Fibroblast of skin of back (primary cell): ENCODE measurements around the gene SLC25A27. TPM values are rescaled to one million over a fixed set of nuclear protein-coding genes. Genes with fewer than 3 reads are reported as not detected.
"Not testable (repeated sequence)": the region's sequence is repeated elsewhere in the genome, so short reads cannot be mapped to it uniquely, and the experiment has no call there.

Source experiments
- DNase-seq: peaks from one replicate; pipeline ENCODE4 v3.0.0-alpha.2; 2013
- polyA plus RNA-seq, 2 experiments: library from polyadenylated mRNA; unstranded; fragments of 120-200 nt; gene quantifications; one replicate each; pipeline ENCODE4 v1.2.1, GENCODE V29; 2013; ENCODE audit not compliant: insufficient read length in 2 of 2

SLC25A27 gene
- 0.45 TPM for polyA plus RNA-seq (2013, experiment 1 of 2; ENCODE audit: insufficient read length)
- 0.70 TPM for polyA plus RNA-seq (2013, experiment 2 of 2; ENCODE audit: insufficient read length)

DNA sequence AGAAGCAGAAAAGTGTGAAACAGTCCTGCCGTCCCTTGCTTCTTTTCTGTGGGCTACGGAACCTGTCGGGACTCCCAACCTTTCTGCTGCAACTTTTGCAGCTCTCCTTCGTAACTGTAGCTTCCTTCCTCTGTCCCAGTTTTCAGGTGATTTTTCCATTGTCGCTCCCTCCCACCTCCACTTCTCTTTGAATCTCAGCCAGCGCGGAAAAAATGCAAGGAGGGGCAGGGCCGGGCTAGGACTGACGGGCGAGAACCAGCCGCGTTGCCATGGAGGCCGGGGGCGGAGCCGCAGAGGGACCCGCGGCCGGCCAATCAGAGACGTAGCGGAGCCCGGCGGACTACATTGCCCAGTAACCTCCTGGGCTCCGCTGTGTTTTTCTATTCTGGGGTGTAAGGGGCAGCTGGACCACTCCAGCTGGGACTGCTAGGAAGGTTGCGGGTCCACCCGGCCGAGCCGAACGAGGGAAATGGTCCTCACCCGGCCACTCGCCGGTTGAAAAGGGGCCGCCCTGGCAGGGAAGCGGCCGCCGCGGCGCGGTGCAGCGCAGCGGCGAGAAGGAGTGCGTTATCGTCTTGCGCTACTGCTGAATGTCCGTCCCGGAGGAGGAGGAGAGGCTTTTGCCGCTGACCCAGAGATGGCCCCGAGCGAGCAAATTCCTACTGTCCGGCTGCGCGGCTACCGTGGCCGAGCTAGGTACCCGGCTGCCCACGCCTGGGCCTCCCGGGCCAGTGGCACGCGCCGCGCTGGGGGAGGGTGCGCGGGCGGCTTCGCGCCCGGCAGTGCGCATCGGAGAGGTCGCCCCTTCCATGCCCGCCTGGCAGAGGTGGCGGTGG, at the start of gene SLC25A27, which contains the start of gene CYP39A1:
Gene SLC25A27, plus strand, starts transcription at position 373 of the 836 bp plus-strand sequence. Its CDS starts 218 bp downstream, at position 591.
Gene CYP39A1, minus strand, starts transcription at position 216 of the 836 bp plus-strand sequence. CDS start 236 bp downstream, outside the sequence.
- peak; percentile 74 for DNase-seq

DNA sequence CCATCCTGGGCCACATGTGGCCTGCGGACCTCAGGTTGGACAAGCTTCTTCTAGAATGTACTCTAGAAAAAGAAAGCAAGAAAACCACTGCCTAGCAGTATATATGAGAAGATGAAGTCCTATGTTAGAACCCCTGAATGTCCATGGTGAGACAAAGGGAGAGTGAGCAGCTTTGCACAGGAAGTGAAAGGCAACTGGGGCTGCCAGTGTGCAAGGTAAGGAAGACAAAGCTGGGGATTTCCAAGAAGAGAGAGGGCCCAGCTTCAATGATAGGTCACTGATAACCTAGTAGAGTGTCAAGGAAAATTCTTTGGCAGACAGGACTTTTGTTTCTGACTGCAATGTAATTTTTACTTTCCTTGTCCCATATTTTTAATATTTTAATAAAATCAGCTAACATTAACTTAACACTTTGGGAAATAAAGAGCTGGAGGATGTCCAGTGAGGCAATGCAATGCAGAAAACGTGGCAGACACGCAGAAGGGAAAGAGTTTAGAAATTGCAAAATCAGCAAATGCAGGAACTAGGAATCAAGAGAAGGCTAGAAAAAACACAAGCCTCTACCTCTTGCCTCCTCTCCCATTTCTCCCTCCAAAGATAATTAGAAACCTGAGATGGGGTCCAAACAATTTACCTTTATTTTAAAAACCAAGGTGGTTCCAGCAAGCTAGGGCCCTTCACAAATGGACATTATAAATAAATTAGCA, 47.5 kb upstream of the SLC25A27 start:
- no peak for DNase-seq

- DNase-seq, result peak; percentile 11
Measured at GRCh38 chr6:46606338-46606737, 46.4 kb upstream of the SLC25A27 start.

DNA sequence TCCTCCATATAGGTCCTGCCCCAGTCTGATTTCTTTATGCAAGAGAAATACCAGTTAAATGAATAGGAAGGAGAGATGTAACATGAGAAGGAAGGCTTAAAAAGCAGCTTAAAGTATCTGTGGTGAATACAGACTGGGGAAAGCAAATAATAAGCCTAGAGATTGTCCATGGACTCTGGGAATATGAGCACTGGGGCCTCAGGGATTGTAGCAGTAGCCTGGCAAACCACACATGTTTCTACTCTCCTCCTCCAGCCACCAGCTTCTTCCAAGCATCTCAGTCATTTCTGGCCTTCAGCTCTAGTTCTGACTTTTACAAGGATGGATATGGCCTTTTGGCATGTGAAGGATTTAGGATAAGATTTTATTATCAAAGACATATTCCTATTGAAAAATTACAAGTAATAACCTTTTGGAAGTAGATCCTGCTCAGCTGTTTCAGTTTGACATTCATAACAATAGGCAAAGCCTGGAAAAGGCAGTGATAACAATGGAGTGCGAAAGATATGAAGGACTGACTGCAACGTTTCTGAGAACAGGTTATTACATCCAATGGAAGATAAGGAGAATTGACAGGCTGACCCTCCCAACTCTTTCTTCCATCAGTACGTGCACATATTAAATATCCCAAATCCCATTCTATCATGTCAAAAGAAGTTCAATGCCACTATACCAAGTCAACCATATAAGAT, 41.8 kb upstream of the SLC25A27 start:
- no peak for DNase-seq

DNA sequence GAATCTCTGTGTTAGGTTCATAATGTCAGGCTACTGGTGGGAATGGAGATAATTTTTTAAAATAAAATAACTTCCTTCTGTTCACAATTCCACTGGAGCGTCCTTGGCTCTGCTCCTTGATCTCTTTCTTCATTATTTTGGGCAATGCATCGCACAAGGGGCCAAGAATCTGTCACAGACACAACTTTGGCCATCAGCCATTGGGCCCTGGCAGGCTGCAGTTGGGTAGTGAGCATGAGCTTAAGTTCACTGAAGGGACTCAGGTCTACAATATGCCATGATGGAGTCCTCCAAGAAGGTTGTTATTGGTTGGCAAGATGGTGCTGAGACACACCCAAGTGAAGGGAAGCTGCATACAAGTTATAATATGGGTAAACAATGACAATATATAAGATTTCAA, 40.1 kb upstream of the SLC25A27 start:
- DNase-seq, result no peak

DNA sequence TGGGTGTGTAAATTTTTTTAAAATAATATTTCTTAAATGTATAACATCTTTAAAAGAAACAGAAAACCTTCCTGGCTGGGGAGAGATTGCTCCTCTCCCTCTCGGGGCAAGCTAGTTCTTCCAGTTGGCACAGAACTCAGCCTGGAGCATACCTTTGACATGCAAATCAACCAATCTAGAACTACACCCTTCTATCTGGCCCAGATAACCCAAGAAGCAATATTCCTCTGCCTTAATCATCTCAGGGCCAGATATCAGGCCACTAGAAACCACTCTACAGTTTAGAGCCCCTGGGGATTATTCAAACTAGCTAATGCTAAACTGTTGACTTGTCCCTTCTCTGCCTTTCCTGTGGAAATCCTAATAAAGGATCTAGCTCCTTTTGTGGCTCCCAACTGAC, 34.0 kb upstream of the SLC25A27 start:
- DNase-seq, result no peak

GRCh38 chr6:46626228-46626909, 26.4 kb upstream of the SLC25A27 start:
- peak; percentile 37 for DNase-seq

DNA sequence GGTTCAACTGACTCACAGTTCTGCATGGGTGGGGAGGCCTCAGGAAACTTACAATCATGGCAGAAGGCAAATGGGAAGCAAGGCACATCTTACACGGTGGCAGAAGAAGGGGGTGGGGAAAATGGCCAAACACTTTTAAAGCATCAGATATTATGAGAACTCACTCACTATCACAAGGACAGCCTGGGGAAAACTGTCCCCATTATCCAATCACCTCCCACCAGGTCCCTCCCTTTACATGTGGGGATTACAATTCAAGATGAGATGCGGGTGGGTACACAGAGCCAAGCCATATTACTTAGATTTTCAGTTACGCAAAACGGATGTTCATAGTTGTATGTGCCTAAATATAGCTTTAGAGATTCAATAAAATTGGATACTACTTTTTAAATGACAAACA, 25.8 kb upstream of the SLC25A27 start:
- DNase-seq, result no peak

GRCh38 chr6:46628498-46628897, 24.3 kb upstream of the SLC25A27 start:
- DNase-seq, result no peak

GRCh38 chr6:46628976-46629375, 23.8 kb upstream of the SLC25A27 start:
- DNase-seq, result no peak

- DNase-seq, result no peak
Measured at GRCh38 chr6:46629691-46630090, 23.1 kb upstream of the SLC25A27 start.

DNA sequence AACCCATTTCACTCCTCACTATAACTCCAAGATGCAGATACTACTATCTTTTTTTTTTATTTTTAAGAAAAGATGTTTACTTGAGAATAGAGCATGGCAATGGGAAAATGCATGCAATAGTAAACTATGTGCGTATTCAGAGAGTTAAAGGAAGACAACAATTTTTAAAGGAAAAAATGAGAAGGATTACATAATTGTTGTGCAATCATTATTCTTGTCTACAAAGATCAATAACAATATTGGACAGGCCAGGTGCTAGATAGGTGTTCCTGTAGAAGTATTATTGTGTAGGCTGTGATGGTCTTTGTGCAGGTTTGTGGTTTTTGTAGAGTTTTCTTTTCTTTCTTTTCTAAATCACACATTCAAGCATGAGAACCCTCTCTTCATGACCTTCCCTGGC, 20.7 kb upstream of the SLC25A27 start:
- DNase-seq, result no peak

DNA sequence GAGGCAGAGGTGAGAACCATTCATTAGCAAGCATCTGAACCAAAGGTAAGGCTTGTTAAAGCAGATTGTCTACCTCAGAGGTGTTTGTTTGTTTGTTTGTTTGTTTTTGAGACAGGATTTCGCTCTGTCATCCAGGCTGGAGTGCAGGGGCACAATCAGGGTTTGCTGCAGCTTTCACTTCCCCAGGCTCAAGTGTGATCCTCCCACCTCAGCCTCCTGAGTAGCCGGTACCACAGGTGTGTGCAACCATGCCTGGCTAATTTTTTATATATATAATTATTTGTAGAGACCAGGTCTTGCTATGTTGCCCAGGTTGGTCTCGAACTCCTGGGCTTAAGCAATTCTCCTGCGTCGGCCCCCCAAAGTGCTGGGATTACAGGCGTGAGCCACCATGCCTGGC, 17.3 kb upstream of the SLC25A27 start:
- DNase-seq, result no peak

GRCh38 chr6:46637145-46637544, 15.6 kb upstream of the SLC25A27 start:
- peak; percentile 1 for DNase-seq

DNA sequence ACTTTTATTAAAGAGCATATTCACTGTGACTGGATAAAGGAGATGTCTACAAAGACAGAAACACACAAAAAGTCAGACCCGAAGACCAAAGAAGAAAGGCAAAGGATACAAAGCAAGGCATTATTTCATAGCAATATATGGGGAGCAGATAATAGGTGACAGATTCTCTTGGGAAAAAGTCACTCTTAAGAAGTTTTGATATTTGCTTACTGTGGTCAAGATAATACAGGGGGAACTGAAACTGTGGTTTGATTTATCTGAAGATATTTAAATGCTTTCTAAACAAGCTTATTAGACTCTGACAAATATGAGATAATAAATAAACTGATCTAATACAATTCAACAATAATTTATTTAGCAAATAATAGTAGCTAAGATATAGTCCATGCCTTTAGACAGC, 14.8 kb upstream of the SLC25A27 start:
- no peak for DNase-seq

GRCh38 chr6:46638650-46639049, 14.1 kb upstream of the SLC25A27 start:
- DNase-seq, result no peak

- no peak for DNase-seq
Measured at GRCh38 chr6:46642928-46643751, 9.6 kb upstream of the SLC25A27 start.

- DNase-seq, result no peak
Measured at GRCh38 chr6:46645265-46645664, 7.5 kb upstream of the SLC25A27 start.

DNA sequence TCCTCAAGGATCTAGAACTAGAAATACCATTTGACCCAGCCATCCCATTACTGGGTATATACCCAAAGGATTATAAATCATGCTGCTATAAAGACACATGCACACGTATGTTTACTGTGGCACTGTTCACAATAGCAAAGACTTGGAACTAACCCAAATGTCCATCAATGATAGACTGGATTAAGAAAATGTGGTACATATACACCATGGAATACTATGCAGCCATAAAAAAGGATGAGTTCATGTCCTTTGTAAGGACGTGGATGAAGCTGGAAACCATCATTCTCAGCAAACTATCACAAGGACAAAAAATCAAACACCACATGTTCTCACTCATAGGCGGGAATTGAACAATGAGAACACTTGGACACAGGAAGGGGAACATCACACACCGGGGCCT, 4.7 kb upstream of the SLC25A27 start:
- not testable (repeated sequence) for DNase-seq

DNA sequence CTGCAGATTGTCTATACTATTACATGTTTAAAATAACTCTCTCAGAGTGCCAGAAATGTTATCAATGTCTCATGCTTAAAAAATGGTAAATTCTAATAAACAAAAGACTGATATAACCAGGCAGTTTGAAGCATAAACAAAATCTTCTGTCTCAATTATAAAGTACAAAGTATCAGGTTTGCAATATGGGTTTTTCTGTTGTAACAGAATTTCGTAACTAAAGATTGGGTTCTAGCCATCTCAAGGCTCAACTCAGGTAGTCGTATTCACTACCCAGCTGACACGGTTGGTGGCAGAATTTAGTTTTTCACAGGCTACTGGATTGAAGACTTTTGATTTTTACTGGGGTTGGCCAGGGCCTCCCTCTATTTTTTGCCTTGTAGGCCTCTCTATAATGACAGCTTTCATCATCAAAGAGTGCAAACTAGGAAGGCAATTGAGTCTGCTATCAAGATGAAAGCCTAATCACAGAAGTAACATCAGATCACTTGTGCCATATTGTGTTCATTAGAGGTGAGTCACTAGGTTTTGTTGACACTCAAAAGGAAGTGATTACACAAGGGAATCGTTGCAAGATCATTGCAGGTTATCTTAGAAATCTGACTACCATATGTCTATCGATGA, 3.8 kb upstream of the SLC25A27 start:
- no peak for DNase-seq

DNA sequence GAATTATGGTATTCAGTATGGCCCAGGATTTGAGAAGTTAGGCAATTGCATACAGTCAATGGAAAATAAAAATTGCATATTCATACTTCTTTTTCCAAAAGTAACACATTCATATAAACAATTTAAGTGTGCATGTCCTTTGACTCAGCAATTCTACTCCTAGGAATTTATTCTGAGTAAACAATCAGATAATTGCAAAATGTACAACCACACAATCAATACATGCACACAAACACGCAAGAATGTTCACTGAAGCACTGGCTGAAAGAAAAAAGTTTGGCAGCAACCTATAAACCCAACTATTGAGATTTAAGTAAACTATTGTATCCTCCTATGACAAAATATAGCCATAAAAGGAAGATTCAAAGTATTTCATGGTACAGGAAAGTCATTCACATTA, 1.8 kb upstream of the SLC25A27 start:
- no peak for DNase-seq
